ENCODE results near the gene ATP5F1E. TPM values are rescaled to one million over a fixed set of nuclear protein-coding genes. Genes with fewer than 3 reads are reported as not detected.

ATP5F1E gene
- total RNA-seq, 1 experiment from 2014 or later, result 84.8 TPM

- peak overlapping the region; percentile 12; the same call in 1 of the 2 replicates for H3K4me3 ChIP-seq
- H4K20me1 ChIP-seq (ENCODE audit: insufficient read depth), result no peaks in the 10 kb centered on the region
- H3K27me3 ChIP-seq (ENCODE audit: insufficient read depth, low read depth), result no peaks in the 10 kb centered on the region
- H2AFZ ChIP-seq, result 0 out of 2 replicates have a peak overlapping the region, but pooled peaks have one; percentile 6
- TF ChIP-seq EZH2 (IDR thresholded peaks at IDR 0.05; ENCODE audit: low read depth) (no peak), CTCF (conservative IDR thresholded peaks at IDR 0.05) (no peak)
- no TSS peak for BruUV-seq (replicated peaks)
- peaks cover 44% of the 10 kb centered on the region for H3K4me1 ChIP-seq (replicated peaks; ENCODE audit: insufficient read depth)
- no peaks in the 10 kb centered on the region for H3K36me3 ChIP-seq (ENCODE audit: low read depth)
- H3K9me3 ChIP-seq (ENCODE audit: insufficient read depth, low read depth), result no peaks in the 10 kb centered on the region
- peaks cover 6% of the 10 kb centered on the region for H3K79me2 ChIP-seq (ENCODE audit: low read depth)
- intact Hi-C loops (cut with micrococcal nuclease; ENCODE audit: unreplicated experiment), result loop anchor here (1.0 to 2.0 kb wide), 2 partner anchors 21 to 72 kb away; partner anchors contain the start of gene ATP5F1E
- H3K27ac ChIP-seq, result peak overlapping the region; percentile 68
- peak; percentile 90 to 91 for DNase-seq
- H3F3A ChIP-seq (ENCODE audit: insufficient read depth, low read depth), result peaks cover 32% of the 10 kb centered on the region
- POLR2A ChIA-PET (ENCODE audit: unreplicated experiment), result interaction anchor here (0.6 to 2.1 kb wide), 5 partner anchors 10 to 318 kb away, joined by 3 to 24 read pairs (median 5); partner anchors contain the start of gene ATP5F1E
- CTCF ChIA-PET, result interaction anchor here (0.7 kb wide), 1 partner anchor 160 kb away, joined by 24 read pairs; no protein-coding TSS in a partner anchor
- peak overlapping the region; percentile 65 for H3K4me2 ChIP-seq
- no peaks in the 10 kb centered on the region for H3K9me2 ChIP-seq (ENCODE audit: insufficient read depth)
Observed at GRCh38 chr20:59010995-59011873, 20.9 kb downstream of the ATP5F1E start.

- DNase-seq, result peak; percentile 77 to 83
- intact Hi-C loops (cut with micrococcal nuclease; ENCODE audit: unreplicated experiment), result loop anchor here (2.0 kb wide), 1 partner anchor 72 kb away; no protein-coding TSS in a partner anchor
Observed at GRCh38 chr20:59010321-59010994, 21.7 kb downstream of the ATP5F1E start.

More at GRCh38 chr20:59010321-59010994, 21.7 kb downstream of the ATP5F1E start:
- Histone ChIP-seq H3K4me1 (replicated peaks; ENCODE audit: insufficient read depth) (peaks cover 52% of the 10 kb centered on the region), H2AFZ (no peak overlapping the region), H3F3A (ENCODE audit: insufficient read depth, low read depth) (peaks cover 32% of the 10 kb centered on the region), H3K4me3 (peak overlapping the region; percentile 12; the same call in 1 of the 2 replicates), H3K9me2 (ENCODE audit: insufficient read depth) (no peaks in the 10 kb centered on the region), H4K20me1 (ENCODE audit: insufficient read depth) (peaks cover under 1% of the 10 kb centered on the region; the same call in 1 of the 2 replicates), H3K27me3 (ENCODE audit: insufficient read depth, low read depth) (no peaks in the 10 kb centered on the region), H3K9me3 (ENCODE audit: insufficient read depth, low read depth) (no peaks in the 10 kb centered on the region), H3K4me2 (peak overlapping the region; percentile 65), H3K36me3 (ENCODE audit: low read depth) (no peaks in the 10 kb centered on the region), H3K27ac (peak overlapping the region; percentile 68), H3K79me2 (ENCODE audit: low read depth) (peaks cover 14% of the 10 kb centered on the region)
- no peak for TF ChIP-seq CTCF (conservative IDR thresholded peaks at IDR 0.05)
- ChIA-PET POLR2A (ENCODE audit: unreplicated experiment) (interaction anchor here (0.6 to 2.1 kb wide), 4 partner anchors 20 to 317 kb away, joined by 3 to 24 read pairs (median 5); partner anchors contain the start of gene ATP5F1E), CTCF (interaction anchor here (0.7 kb wide), 1 partner anchor 159 kb away, joined by 24 read pairs; no protein-coding TSS in a partner anchor)
- BruUV-seq (replicated peaks), result no TSS peak

All from PC-9 (cell line).